ENCODE data around the gene MAP1LC3B. TPM values are rescaled to one million over a fixed set of nuclear protein-coding genes. Genes with fewer than 3 reads are reported as not detected.

MAP1LC3B gene
- polyA plus RNA-seq, 2 of the 4 experiments (the other 2 are of a cell fraction) = 52.3 to 94.1 TPM

- Histone ChIP-seq H3K4me3 (no peak overlapping the region), H3K27ac (no peak overlapping the region), H3K9me3 (peaks cover 6% of the 10 kb centered on the region; the same call in 1 of the 3 replicates), H3K4me2 (no peak overlapping the region), H3K4me1 (no peaks in the 10 kb centered on the region)
- no peak for DNase-seq (ENCODE audit: low read depth in 1 of 2, low spot score in 1 of 2)
- no peak for FAIRE-seq
- ChIA-PET CTCF (interaction anchor here (0.7 to 1.3 kb wide), 4 partner anchors 8 to 187 kb away, joined by 3 to 4 read pairs (median 3); no protein-coding TSS in a partner anchor), POLR2A (no interaction called here)
- WGBS (ENCODE audit: missing lambda C conversion rate) = 95% methylated on average over 12 of the region's 12 CpGs
- ATAC-seq = no peak
- no peak for TF ChIP-seq TFCP2L1 (CRISPR knock-in tag; IDR thresholded peaks at IDR 0.05)
- TF ChIP-seq EP300 (IDR thresholded peaks at IDR 0.05) = no peak
- TF ChIP-seq RFX5 (IDR thresholded peaks at IDR 0.05) = no peak
- no peak for TF ChIP-seq ZNF302 (CRISPR knock-in tag; IDR thresholded peaks at IDR 0.05)
- TF ChIP-seq CTCF (IDR thresholded peaks at IDR 0.05) = no peak
- no peak for TF ChIP-seq NFE2L2 (conservative IDR thresholded peaks at IDR 0.05; ENCODE audit: low read length)
- no peak for TF ChIP-seq SMC3 (IDR thresholded peaks at IDR 0.05)
- TF ChIP-seq CHD4 (IDR thresholded peaks at IDR 0.05; ENCODE audit: borderline replicate concordance) = no peak
- TF ChIP-seq HOXB13 (CRISPR knock-in tag; IDR thresholded peaks at IDR 0.05; ENCODE audit: low read depth) = no peak
- TF ChIP-seq PHF8 (IDR thresholded peaks at IDR 0.05; ENCODE audit: borderline replicate concordance, low read depth) = no peak
- TF ChIP-seq USF2 (IDR thresholded peaks at IDR 0.05) = no peak
- no peak for TF ChIP-seq ZFP36 (IDR thresholded peaks at IDR 0.05; ENCODE audit: borderline replicate concordance, partially characterized antibody)
- TF ChIP-seq ZC3H11A (IDR thresholded peaks at IDR 0.05) = no peak
- no peak for TF ChIP-seq RAD21 (conservative IDR thresholded peaks at IDR 0.05 in 1 of 2, IDR thresholded peaks at IDR 0.05 in 1 of 2)
Measured at GRCh38 chr16:87448866-87449265, 56.7 kb downstream of the MAP1LC3B start.

GRCh38 chr16:87451563-87452210, 59.6 kb downstream of the MAP1LC3B start:
- POLR2A ChIA-PET = no interaction called here

More at GRCh38 chr16:87451563-87452210, 59.6 kb downstream of the MAP1LC3B start:
- H3K27ac ChIP-seq = no peak overlapping the region
- no peak overlapping the region for H3K4me2 ChIP-seq
- 94% methylated on average over 18 of the region's 18 CpGs for WGBS (ENCODE audit: missing lambda C conversion rate)
- no peak for FAIRE-seq
- CTCF ChIA-PET = interaction anchor here (0.6 to 4.9 kb wide), 7 partner anchors 10 to 184 kb away, joined by 3 to 20 read pairs (median 5); no protein-coding TSS in a partner anchor
- ATAC-seq = no peak
- no peaks in the 10 kb centered on the region for H3K9me3 ChIP-seq
- TF ChIP-seq EP300 (IDR thresholded peaks at IDR 0.05) (no peak), RFX5 (IDR thresholded peaks at IDR 0.05) (no peak), FOSL2 (IDR thresholded peaks at IDR 0.05) (no peak), FOSL2 (CRISPR knock-in tag; IDR thresholded peaks at IDR 0.05) (no peak), CBX2 (IDR thresholded peaks at IDR 0.05; ENCODE audit: borderline replicate concordance, low read depth) (no peak), ZSCAN20 (CRISPR knock-in tag; IDR thresholded peaks at IDR 0.05) (no peak), ZFP36 (IDR thresholded peaks at IDR 0.05; ENCODE audit: borderline replicate concordance, partially characterized antibody) (no peak), CHD2 (IDR thresholded peaks at IDR 0.05; ENCODE audit: low read length, partially characterized antibody) (no peak), MAFK (IDR thresholded peaks at IDR 0.05; ENCODE audit: partially characterized antibody) (no peak), POLR2AphosphoS2 (conservative IDR thresholded peaks at IDR 0.05; ENCODE audit: low read length) (no peak), HOXA7 (CRISPR knock-in tag; IDR thresholded peaks at IDR 0.05) (no peak), JUNB (IDR thresholded peaks at IDR 0.05) (no peak), ZC3H11A (IDR thresholded peaks at IDR 0.05) (no peak), MAX (IDR thresholded peaks at IDR 0.05) (no peak), FOXS1 (CRISPR knock-in tag; IDR thresholded peaks at IDR 0.05) (no peak), CEBPB (IDR thresholded peaks at IDR 0.05) (no peak)
- TF ChIP-seq, protein P1, sequence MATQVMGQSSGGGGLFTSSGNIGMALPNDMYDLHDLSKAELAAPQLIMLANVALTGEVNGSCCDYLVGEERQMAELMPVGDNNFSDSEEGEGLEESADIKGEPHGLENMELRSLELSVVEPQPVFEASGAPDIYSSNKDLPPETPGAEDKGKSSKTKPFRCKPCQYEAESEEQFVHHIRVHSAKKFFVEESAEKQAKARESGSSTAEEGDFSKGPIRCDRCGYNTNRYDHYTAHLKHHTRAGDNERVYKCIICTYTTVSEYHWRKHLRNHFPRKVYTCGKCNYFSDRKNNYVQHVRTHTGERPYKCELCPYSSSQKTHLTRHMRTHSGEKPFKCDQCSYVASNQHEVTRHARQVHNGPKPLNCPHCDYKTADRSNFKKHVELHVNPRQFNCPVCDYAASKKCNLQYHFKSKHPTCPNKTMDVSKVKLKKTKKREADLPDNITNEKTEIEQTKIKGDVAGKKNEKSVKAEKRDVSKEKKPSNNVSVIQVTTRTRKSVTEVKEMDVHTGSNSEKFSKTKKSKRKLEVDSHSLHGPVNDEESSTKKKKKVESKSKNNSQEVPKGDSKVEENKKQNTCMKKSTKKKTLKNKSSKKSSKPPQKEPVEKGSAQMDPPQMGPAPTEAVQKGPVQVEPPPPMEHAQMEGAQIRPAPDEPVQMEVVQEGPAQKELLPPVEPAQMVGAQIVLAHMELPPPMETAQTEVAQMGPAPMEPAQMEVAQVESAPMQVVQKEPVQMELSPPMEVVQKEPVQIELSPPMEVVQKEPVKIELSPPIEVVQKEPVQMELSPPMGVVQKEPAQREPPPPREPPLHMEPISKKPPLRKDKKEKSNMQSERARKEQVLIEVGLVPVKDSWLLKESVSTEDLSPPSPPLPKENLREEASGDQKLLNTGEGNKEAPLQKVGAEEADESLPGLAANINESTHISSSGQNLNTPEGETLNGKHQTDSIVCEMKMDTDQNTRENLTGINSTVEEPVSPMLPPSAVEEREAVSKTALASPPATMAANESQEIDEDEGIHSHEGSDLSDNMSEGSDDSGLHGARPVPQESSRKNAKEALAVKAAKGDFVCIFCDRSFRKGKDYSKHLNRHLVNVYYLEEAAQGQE (IDR thresholded peaks at IDR 0.05) = no peak
- no peaks in the 10 kb centered on the region; the same call in 2 of the 3 replicates for H3K4me1 ChIP-seq
- H3K4me3 ChIP-seq = no peak overlapping the region
- no peak for DNase-seq (ENCODE audit: low read depth in 1 of 2, low spot score in 1 of 2)

Data from A549 (cell line).